Measurements from ENCODE around the gene MTCL1.

DNA sequence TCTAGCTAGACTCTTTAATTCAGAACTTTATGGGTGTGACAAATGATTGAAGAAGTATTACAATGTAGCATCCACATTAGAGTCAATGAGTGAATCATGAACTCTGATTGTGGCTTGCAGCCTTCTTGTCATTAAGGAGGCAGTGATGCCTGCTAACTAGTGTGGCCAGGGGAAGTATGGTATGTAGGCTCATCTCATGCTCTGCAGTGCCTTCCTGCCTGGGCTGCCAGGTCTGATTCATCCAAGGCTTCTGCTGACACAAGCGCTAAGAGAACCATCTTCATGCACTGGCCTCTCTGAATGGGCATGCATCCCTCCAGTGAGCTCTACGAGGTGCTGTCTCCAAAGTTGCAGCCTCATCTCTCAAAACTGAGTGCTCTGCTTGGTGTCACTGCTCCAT lies 144.3 kb downstream of the MTCL1 start:
- no peak for TF ChIP-seq CTCF (IDR thresholded peaks at IDR 0.05; ENCODE audit: low read length)
- TF ChIP-seq EZH2 (IDR thresholded peaks at IDR 0.05; ENCODE audit: borderline replicate concordance, low read length) = no peak
